ENCODE measurements around the gene PMEPA1.

PMEPA1 gene

GRCh38 chr20:57736738-57737347, 27.0 kb upstream of the PMEPA1 start:
- no peak for DNase-seq (ENCODE audit: low read depth, low spot score)

GRCh38 chr20:57735831-57736737, 26.3 kb upstream of the PMEPA1 start:
- DNase-seq (ENCODE audit: low read depth, low spot score) = no peak

DNA sequence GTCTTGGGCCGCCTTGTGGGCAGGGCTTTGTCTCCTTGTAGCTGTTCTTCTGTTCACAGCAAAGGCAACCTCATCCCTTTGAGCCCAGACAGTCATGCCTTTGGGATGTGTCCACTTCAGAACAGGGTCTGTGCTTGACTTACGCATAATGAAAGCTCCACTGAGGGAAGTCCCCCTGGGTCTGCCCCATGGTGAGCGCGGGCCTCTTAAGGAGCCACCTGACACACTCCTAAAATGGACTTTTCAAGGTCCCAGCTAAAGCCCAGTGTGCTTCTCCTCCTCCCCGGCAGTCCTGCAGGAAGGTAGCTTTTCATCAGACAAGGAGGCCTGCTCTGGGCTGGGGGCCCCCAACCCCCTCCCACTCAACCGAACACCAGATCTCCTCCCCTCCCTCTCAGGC, 24.9 kb upstream of the PMEPA1 start:
- no peak for DNase-seq (ENCODE audit: low read depth, low spot score)

- DNase-seq (ENCODE audit: low read depth, low spot score) = no peak
Observed at GRCh38 chr20:57732226-57732625, 22.4 kb upstream of the PMEPA1 start.

DNA sequence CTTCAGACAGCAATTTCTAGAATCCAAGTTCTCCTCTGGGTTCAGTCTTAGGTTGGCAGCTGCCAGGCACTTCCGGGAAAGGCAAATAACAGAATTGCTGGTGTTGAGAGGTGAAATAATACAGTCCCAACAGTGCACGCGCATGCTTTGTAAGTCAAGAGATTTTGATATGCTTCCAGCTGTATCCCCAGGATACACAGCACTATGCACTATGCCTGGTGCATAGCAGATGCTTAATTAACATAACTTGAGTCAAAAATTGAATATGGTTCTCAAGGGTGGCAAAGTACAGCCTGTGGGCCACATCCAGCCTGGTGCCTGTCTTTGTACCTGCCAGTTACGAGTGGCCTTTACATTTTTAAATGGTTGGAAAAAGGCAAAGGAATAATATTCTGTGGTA, 18.9 kb upstream of the PMEPA1 start:
- DNase-seq (ENCODE audit: low read depth, low spot score) = no peak

- DNase-seq (ENCODE audit: low read depth, low spot score) = no peak
Observed at GRCh38 chr20:57727863-57728262, 18.0 kb upstream of the PMEPA1 start.

DNA sequence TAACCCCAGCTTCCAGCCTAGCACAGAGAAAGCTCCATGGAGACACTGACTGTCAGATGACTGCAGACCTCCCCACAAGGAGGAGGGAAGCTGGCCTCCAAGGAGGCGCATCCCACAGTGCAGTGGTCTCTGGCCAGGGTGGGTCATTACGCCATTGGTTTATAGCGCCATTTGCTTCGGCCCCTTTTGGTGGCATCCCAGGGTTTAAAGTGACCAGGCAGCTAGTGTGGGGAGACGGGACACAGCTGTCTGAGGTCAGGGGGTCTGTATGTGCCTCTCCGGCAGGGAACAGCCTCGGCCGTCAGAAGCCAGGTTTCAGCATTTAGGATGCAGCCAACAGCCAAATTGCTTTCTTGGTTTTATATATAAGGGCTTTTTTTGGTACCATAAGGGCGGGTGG, 15.8 kb upstream of the PMEPA1 start:
- no peak for DNase-seq (ENCODE audit: low read depth, low spot score)

DNA sequence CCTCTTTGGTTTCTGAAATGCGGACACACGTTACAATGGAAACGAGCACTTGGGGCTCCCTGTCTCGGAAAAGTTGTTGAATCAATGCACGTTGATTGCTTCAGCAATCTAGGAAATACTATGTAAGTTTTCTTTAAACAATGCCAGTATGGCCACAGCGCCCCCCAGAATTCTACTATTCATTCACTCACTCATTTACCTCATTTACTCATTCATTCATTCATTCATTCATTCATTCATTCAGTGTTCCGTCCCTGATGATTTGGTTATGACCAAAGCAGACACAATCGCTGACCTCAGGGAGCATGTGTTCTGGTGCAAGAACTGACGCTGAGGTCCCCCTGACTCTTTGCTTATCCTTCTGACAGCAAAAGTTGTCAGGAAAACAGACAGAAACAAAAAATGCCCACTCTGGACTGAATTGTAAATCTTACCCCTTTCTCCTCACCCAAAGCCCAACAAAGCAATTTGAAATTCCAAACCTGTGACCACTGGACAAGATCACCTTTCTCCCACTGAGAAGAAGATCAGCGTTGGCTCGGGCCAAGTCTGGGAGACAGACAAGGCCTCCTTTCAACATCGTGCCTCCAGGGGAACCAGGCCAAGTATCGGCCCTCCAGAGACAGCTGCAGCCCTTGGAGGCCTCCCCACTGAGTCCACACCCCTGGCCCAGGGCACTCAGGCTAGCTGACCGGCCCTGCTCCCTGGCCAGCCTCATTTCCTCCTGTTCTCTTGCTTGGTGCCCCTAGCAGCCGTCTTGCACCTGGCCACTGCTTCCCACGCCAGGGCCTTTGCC, 15.0 kb upstream of the PMEPA1 start:
- DNase-seq (ENCODE audit: low read depth, low spot score) = no peak

- no peak for DNase-seq (ENCODE audit: low read depth, low spot score)
Observed at GRCh38 chr20:57723816-57724215, 14.0 kb upstream of the PMEPA1 start.

GRCh38 chr20:57719951-57720350, 10.1 kb upstream of the PMEPA1 start:
- no peak for DNase-seq (ENCODE audit: low read depth, low spot score)

DNA sequence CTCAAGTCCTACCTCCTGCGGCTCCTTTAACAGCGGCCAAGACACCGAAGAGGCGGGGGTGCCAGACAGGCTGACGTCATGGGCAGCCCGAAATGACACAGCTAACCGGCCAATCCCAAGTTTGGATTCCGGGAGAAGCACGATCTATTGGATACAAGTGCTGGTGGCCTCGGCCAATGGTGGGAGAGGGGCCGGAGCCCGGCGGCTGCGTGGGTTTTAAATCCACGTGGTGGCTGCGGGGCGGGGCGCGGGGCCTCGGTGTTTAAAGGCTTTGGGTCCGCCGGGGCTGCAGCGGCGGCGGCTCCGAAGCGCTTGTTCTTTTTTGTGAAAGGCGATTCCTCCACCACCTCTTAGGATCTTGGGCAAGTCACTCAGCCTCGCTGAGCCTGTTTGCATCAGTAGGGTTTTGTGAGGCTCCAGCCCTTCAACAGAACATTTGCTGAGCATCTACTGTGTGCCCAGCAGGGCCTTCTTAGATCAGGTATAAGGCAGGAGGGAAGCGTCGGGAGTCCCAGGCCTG, 8.7 kb upstream of the PMEPA1 start:
- peak; percentile 99 for DNase-seq (ENCODE audit: low read depth, low spot score)

DNA sequence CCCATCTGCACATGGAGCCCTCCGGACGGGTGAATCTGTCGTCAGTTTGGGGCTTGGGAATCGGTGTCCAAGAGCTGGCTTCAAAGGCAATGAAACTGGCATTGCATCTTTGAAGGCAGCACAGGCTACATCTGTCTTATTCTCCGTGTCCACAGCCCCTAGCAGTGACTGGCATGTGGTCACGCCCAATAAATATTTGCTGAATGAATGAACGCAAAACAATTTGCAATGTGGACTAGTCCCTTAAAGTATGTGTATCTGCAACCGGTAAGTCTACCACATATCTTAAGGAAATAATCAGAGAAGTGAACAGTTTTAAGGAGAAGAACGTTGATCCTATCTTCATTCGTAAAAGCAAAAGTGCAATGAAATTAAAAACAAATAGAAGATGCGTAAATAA, 8.0 kb upstream of the PMEPA1 start:
- peak; percentile 72 for DNase-seq (ENCODE audit: low read depth, low spot score)

- DNase-seq (ENCODE audit: low read depth, low spot score) = no peak
Observed at GRCh38 chr20:57716901-57717300, 7.1 kb upstream of the PMEPA1 start.

DNA sequence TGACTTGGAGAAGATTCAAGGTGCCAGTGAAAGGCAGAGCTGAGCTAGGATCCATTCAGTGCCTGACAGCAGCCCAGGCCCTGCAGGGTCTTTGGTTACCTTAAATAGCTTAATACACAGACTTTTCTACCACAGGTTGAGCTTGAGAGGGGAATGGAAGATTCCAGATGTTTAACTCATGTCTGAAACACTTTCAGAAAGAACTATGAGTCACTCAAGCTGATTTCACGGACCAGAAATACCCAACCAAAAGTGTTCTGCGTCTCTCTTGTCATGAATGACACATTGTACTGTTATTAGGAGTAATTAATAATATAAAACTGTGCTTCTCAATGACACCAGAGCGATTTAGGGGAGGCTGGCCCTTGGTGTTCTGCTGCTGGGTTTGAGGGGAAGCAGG, 6.4 kb upstream of the PMEPA1 start:
- DNase-seq (ENCODE audit: low read depth, low spot score) = peak; percentile 53

DNA sequence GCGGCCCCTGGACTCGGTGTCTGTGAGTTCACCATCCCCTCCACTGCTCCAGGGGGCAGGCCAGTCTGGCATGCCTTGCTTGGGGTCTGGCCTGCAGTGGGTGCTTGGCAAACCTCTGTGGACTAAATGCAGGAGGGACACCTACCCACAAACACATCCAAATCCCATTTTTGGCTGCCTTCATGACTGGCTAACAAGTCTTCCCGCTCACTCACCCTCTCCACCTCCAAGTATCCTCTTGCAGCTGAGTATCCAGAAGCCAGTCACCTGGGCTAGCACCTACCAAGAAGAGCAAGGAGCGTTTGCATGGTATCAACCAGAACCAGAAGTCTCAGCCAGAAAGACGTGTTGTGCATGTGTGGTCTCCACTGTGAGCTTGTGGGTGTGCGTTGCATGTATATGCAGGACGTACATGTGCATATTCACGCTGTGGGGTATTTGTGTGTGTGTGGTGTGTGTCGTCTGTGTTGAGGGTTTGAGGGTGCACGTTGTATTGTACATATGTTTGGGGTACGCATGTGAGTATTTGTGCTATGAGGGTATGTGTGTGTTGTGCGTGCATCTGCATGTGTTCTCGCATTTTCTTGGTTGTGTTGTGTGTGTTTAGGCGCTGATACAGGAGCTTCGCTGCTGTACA, 5.6 kb upstream of the PMEPA1 start:
- no peak for DNase-seq (ENCODE audit: low read depth, low spot score)

GRCh38 chr20:57714409-57715267, 4.8 kb upstream of the PMEPA1 start:
- DNase-seq (ENCODE audit: low read depth, low spot score) = peak; percentile 85

GRCh38 chr20:57713951-57714350, 4.1 kb upstream of the PMEPA1 start:
- no peak for DNase-seq (ENCODE audit: low read depth, low spot score)

DNA sequence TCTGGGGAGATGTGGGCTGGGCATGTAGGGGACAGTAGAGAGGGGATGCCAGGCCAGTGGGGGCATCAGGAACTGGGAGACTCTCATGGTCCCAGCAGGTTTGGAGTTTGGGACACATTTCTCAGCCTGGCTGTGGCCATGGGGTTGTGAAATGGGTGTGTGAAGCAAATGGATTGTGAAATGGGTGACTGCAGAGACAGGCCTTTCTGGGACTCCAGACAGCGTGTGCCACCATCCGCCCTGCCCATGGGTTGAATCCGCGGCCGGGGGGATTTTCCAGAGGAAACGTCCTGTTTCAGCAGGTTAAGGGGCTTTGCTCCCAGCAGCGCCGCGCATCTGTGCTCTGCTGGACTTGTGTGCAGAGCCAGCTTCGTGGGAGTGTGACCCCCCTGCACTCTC, 3.7 kb upstream of the PMEPA1 start:
- DNase-seq (ENCODE audit: low read depth, low spot score) = no peak

DNA sequence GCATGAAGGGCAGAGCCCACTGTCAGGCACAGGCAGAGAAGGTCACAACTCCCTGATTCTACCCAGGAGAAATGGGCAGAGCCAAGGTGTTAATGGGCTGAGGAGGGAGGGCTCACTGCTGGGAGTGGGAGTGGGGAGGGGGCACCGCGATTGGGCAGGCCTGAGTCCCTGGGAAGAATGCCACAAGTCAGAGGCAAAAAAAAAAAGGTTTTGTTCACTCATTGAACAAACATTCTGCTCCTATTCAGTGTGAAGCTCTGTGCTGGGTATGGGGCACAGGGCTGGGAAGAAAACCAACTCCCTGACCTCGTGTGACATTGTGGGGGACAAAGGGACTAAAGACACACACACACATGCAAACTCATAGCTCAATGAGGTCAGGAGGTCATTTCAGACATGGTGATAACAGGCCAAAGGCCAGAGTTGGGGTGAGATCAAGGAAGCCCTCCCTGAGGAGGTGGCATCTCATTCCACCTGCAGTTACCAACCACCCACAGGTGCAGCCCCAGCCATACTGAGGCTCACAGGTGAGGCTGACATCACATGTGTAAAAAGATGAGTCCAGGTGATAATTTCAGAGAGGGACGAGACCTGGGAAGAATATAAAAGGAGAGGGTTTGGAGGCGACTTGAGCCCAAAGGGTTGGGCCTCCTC, 3.2 kb upstream of the PMEPA1 start:
- DNase-seq (ENCODE audit: low read depth, low spot score) = peak; percentile 79

DNA sequence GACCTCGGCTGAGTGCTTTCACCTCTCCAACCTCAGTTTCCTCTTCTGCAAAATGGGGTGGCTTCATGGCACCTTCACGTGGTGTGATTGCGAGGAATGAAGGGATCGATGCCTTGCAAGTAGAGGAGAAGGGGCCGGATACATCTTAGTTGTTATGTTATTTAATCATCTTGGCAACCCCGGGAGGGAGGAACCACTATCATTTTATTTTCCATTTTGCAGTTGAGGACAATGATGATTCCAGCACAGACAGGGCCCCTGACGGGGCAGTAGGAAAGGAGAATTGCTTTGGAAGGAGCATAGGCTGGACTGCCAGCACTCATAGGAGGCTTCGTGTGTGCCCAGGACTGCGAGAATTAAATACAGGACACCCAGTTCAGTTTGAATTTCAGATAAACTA, 2.5 kb upstream of the PMEPA1 start:
- DNase-seq (ENCODE audit: low read depth, low spot score) = no peak

Measured in astrocyte of the hippocampus (primary cell).